HG02623 (cell line): ENCODE results near the gene SMCO4.

Source experiments
- ATAC-seq: cut with Tn5 transposase; IDR thresholded peaks from one replicate; pipeline ENCODE4 v1.9.1; 2021; ENCODE audit warnings: moderate library complexity; ENCODE audit not compliant: unreplicated experiment

Gene SMCO4

DNA sequence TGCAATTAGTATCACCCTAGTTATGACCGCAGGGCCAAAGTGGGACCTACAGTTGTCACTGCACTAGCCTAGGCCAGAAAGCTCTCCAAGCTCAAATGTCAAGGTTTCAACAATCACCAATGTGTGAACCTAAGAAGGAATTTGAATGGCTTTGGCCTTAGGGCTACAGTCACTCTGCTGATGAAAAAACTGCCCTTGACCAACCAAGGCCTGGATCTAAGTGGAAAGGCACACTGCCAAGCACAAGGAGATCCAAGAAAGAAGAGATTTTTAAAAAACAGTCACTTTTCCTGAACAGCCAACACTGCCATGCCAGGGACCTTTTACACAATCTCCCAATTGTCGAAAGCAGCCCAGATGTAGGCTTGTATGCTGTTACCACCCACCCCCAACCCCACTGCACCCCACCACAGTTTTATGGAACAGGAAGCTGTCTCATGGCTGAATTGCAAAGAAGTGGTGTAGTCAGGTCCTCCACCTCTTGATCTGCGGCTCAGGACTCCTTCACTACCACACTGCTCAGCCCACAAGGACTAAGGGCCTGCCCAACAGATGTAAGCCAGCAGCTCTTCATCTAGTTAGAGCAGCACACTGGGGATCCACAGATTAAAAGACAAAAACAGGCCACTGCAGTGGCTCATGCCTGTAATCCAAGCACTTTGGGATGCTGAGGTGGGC is 32.9 kb downstream of the SMCO4 start:
- ATAC-seq, result no peak

GRCh38 chr11:93507517-93507916 is 35.7 kb downstream of the SMCO4 start:
- no peak for ATAC-seq

- ATAC-seq, result no peak
Measured at GRCh38 chr11:93505703-93506102, 37.5 kb downstream of the SMCO4 start.

- ATAC-seq, result no peak
Measured at GRCh38 chr11:93504110-93505095, 38.8 kb downstream of the SMCO4 start.

DNA sequence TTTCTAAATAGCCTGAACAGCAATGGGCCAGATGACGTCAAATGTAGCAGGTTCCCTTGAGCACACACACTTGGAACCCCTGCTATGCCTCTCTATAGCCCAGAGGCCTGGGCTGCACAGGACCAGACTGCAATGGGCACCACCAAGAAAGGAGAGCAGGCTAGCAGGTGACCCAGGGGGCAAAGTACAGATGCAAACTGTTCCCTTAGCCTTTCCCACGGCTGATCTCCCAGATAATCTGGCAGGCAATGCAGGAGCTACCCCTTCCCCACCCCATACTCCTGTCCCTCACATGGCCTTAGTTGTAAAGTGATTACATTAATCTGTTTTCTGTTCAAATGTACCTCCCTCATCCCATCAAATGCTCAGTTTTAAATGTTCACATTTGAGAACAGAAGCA is 41.3 kb downstream of the SMCO4 start:
- ATAC-seq, result no peak

DNA sequence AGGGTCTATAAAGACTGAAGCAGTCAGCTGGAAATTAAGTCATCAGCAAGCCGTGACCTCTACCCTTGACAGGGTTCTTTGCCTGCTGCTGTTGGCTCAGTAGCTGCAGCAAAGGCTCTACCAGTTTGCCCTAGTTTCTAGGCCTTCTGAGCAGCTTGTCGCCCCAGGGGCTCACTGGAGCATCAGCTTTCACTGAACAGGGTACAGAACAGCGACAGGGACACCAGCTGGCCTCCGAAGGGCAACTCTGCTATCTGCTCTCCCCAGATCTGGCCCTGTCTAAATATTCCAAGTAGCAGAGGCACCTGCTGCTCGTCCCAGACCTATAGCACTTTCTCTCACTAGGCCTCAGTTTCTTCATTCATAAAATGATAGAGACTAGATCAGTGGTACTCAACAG is 42.4 kb downstream of the SMCO4 start:
- ATAC-seq, result no peak

DNA sequence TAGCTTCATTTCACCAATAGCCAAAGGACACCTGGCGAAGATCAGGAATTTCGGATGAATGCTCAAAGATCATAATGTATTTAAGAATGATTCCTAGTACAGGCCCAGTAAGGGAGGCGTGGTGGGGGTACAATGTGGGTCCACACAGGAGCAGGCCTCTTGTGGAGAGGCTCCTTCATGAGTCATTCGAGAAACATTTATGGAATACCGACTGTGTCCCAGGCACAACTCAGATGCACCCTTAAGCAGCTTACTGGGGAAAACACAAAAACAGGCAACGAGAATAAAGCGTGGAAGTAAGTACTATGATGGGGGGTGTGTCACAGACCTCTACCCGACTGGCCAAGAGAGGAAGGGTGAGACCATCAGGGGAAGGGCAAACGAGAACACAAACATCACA is 44.5 kb downstream of the SMCO4 start:
- no peak for ATAC-seq

- ATAC-seq, result no peak
Measured at GRCh38 chr11:93498161-93498560, 45.0 kb downstream of the SMCO4 start.

- no peak for ATAC-seq
Measured at GRCh38 chr11:93497596-93497995, 45.6 kb downstream of the SMCO4 start.

- ATAC-seq, result no peak
Measured at GRCh38 chr11:93494357-93494756, 48.8 kb downstream of the SMCO4 start.

- no peak for ATAC-seq
Measured at GRCh38 chr11:93493252-93493897, 49.8 kb downstream of the SMCO4 start.

GRCh38 chr11:93492464-93493251 is 50.5 kb downstream of the SMCO4 start:
- no peak for ATAC-seq

DNA sequence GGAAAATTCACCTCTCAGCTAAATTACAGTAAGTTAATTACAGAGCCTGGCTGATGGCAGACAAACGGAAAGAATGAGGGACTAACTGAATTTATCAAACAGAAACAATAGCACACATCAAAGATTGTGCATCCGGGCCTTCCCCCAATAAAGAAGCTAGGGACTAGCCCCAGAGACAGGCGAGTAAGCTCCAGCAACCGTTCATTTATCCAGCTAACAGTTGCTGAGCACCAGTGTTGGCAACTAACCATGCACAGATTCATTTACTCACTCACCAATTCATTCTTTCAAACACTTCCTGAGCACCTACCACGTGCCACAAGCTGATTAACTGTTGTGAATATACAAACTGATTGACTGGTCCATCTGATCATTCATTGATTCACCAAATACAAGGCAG is 51.2 kb downstream of the SMCO4 start:
- no peak for ATAC-seq

- no peak for ATAC-seq
Measured at GRCh38 chr11:93490996-93491618, 52.1 kb downstream of the SMCO4 start.

DNA sequence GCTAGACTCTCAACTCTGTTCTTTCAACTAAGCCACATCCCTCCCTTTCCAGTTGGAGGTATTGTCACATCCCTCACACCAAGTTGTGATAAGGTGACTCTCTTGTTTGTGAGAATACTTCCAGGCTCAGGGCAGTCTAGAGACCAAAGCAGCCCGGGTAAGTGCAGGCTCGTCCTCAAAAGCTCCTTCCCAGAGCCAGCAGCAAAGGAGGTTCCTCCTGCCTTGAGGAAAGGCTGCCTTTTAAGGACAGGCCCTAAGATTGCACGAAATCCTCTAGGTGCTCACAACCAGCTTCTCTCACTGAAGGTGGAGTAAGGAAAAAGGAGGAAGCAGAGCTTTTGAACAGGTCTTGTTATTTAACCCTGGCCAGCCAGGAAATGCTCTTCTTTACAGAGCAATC is 53.4 kb downstream of the SMCO4 start:
- no peak for ATAC-seq

- no peak for ATAC-seq
Measured at GRCh38 chr11:93487032-93487483, 56.1 kb downstream of the SMCO4 start.

GRCh38 chr11:93485983-93486382 is 57.2 kb downstream of the SMCO4 start:
- ATAC-seq, result no peak

- ATAC-seq, result no peak
Measured at GRCh38 chr11:93484716-93485115, 58.5 kb downstream of the SMCO4 start.

DNA sequence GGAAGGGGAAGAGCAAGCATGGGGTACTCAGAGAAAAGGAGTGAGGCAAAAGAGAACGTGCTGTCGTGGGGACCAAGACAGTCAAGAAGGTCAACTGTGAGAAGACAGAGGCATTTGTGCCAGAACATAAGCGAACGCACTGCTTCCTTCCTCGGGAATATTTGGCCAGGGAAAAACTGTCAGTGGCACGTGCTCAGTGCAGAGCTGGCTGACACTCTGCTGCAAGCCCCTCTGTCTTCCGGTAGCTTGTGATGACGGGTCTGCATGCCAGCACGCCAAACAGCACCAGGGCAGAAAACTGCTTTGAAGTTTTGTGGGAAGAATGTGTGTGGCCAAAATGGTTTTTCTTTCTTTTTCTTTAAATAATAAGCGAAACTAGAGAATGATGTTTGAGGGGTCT is 60.6 kb downstream of the SMCO4 start:
- no peak for ATAC-seq

DNA sequence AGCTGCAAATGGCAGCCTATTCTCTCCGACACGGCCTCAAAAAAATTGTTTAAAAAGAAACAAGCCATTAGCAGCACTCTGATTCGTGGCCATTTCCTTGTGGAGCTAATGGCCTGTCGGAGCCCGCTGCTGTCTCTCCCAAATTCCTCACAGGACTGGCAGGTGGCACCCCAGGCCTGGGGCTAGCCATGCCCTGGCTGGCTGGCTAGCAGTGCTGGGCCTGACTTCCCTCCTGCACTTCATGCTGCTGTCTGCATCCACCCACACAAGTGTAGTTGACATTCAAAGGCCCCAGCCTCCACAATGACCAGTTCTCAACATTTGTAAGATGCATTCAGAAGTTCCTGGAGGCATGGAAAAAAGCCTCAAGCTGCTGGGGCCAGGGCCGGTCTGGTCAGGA is 61.5 kb downstream of the SMCO4 start:
- no peak for ATAC-seq
